CMK (cell line): ENCODE results near the gene ADGB.
"Not testable (repeated sequence)": the region's sequence is repeated elsewhere in the genome, so short reads cannot be mapped to it uniquely, and the experiment has no call there.

Source experiments
- DNase-seq: peaks from one replicate; pipeline ENCODE4 v3.0.0-alpha.2; 2010; ENCODE audit warnings: low read depth

ADGB gene

DNA sequence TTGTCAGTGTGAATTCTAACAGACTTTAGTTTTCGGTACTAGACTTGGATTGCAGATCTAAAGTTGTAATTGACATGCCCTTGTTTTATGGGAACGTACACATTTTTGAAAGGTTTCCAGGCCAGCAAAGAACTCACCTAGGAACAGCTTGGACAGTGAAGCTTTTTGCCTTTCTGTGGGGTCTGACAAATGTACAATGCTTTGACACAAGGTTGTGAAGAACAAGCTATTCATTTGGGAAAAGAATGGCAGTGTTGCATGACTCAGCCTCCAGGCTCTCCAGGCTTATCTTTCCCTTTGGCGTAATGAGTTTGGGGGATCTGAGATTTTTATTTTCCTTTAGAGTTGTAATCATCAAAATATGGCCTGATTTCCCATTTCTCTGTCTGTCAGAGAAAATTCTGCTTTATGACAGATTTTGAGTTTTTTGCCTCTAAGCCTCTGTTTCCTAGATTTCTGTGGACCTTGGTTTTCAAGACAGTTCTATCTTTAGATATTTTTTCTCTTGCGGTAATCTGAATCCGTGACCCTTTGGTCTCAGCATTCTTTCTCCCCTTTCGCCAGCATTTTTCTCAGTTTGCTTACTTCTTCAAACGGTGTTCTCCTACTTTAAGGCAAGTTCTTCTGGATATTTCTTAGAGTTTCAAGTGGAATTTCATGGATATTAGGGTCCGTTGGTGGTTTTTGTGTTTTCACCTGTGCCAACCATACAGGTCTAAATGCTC, 221.0 kb downstream of the ADGB start:
- DNase-seq: no peak

DNA sequence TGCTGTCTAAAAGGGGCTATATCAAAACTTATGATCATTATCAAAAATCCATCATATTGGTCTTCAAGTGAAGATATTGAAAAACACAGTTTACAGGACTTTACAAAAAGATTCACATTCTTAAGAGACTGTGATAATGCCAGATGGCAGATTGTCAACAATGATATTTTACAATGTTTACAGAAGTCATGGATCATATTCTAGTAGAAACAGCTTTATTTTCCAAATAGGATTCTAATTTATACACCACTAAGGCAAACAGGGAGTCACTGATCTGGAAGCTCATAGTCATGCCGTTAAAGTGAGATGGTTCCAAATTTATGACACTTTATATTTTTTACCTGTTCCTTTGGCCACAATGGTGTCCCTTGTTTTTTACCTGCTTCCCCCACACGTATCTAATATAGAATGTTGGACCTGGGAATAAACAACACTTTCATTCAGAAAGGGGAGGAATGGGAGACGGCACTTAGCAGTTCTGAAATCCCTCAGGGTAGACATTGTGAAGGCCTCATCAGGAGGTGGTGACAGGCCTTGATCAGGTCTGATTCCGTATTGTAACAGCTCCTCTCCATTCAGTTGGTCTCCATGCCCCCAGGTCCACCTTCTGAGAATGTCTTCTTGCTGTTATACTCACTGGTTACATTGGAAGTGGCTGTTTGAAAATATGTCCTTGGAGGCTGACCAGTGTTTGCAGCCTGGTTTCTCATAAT, 228.6 kb downstream of the ADGB start:
- no peak for DNase-seq

DNA sequence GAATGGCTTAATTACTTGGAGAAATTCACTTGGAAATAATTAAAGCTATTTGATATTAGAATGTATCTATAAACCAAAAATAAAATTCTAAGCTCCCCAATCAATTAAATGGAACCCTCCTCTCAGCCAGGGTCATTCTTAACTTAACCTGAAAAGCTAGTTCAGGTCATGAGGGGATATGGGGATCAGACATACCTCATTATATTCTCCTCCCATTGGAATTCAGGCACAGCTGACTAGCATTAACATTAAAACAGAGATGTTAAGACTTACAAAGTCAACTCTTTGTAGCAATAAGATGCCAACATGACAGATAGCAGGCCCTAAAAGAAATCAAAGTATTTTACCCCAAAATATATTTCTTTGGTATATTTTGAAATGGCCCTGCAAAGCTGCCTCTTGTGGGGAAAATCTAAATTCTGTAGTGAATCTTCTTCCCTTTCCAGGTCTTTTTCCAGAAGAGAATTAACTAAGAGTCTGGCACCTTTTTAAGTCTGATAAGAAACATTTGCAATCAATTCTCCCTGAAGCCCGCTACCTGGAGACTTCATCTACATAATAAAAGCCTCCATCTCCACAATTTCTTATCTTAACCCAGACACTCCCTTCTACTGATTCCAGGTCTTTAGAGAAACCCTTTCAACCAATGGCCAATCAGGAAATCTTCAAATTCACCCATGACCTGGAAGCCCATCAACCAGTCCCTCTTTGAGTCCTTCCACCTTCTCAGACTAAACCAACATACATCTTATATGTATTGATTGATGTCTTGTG, 231.2 kb downstream of the ADGB start:
- DNase-seq: no peak

DNA sequence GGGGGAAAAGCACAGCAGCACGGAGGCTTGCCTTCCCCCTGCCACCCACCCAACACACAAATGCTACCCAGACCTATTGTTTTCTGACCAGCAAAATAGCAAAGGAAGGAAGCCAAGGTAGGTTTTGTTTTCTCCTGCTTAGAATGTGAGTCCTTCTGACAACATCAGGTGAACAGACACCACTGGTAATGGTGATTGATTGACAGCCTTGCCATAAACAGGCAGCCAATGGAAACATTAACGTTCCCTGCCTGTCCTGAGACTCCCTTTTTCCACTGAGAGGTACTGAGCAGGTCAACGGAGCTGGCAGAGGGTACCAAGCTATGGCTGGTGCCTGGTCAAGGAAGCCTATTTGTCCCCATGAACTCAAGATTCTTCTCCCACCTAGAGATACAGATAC, 234.4 kb downstream of the ADGB start:
- DNase-seq: no peak

DNA sequence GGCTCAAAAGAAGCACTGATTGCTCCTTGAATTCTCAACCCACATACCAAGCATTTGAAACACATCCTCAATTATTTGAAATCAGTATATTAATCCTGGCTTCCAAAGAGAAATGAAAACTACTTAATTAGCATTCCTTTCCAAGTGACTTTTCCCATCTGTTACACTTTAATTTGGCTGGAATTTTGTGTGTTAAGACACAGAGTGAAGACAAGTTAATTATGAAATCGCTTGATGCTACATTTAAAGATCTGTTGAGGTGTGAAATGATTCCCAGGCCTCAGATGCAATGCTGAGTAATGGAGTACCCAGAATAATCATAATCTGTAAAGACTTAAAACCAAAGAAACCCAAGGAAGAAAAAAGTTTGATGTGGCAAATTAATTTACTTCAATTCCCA, 241.4 kb downstream of the ADGB start:
- no peak for DNase-seq

DNA sequence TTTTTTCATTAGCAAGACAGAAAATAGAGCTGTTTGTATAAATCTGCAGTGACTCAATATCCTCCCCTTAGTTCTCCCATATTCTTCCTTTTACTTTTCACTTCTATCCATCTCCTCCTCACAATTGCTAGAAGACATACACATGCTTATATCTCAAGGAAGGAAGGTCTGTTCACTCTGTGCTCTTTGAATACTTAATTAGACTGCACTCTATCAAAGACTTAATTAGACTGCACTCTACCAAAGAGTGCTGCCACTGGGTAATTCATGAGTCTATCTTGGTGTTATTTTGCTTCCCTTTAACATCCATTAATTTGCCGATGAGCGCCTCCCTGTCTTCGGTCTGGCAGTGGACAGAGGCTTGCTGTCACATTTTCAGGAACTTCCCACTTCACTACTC, 241.9 kb downstream of the ADGB start:
- DNase-seq: no peak

DNA sequence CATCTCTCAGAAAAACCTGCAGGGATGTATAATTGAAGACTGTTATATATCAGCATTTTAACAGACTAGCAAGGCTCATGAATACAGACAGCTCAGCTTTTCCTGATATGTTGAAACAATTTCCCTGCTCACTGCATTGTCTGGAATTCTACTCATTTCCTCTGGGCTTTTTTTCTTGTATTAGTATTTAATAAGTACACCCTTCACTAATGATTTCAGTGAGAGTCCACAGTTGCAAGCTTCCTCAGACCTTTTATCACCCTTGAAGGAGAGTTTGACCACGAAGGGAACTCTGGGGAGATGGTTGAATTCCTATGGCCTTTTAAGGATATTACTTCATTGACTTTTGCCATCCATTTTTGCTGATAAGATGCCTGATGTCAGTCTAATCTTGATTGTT, 248.7 kb downstream of the ADGB start:
- no peak for DNase-seq

DNA sequence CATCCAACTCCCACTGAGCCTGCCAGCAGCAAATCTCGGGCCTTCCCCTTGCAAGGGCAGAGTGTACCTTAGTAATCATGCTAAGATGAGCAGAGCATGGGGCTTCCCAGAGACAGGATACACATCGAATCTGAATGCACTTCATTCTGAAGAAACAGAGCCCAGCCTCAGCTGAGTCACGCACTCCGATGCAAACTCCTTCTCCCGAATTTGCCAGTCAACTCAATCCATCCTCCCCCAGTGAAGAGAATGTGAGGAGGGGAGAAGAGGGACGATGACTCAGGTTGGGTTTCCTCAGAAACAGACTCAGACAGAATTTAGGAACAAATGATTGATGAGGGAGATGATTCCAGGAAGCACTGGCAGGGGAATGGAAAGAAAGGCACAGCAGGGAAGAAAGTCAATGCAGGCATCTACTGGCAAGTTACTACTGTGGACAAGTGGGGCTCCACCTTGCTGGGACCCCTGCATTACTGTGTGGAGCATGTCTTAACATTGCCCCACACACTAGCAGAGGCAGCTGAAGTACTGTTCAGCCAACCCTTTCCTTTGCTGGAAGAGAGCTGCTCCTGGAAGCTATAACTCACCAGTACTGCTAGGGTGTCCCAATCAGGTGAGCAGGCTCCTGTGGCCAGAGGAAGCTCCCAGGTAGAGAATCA, 251.6 kb downstream of the ADGB start:
- DNase-seq: no peak

DNA sequence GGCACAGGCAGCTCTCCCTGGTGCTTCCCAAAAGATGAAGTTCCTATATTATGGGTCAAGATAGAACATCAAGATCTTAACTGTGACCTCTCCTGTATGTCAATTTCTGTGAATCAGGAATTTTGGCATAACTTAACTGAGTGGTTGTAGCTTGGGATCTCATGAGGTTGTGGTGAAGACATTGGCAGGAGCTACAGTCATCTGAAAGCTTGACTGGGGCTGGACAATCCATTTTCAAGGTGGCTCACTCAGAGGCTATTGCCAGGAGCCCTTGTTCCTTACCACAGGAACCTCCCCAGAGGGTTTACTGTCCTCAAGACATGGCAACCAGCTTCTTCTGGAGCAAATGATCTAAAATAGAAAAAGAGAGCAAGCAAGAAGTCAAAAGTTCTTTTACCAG, 252.2 kb downstream of the ADGB start:
- no peak for DNase-seq

DNA sequence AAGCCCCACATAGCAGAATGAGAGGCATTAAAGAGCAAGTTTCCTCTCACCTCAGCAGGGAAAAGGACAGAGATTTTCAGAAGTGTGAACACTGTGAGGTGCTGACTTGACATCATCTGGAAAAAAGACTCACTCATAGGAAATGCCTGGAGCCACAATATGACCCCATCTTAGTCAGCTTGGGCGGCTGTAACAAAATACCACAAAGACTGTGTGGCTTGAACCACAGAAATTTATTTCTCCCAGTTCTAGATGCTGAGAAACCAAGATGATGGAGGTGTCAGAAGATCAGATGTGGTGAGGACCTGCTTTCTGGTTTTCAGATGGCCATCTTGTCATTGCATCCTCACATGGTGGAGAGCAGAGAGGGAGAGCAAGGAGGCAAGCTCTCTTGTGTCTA, 253.1 kb downstream of the ADGB start:
- DNase-seq: no peak

DNA sequence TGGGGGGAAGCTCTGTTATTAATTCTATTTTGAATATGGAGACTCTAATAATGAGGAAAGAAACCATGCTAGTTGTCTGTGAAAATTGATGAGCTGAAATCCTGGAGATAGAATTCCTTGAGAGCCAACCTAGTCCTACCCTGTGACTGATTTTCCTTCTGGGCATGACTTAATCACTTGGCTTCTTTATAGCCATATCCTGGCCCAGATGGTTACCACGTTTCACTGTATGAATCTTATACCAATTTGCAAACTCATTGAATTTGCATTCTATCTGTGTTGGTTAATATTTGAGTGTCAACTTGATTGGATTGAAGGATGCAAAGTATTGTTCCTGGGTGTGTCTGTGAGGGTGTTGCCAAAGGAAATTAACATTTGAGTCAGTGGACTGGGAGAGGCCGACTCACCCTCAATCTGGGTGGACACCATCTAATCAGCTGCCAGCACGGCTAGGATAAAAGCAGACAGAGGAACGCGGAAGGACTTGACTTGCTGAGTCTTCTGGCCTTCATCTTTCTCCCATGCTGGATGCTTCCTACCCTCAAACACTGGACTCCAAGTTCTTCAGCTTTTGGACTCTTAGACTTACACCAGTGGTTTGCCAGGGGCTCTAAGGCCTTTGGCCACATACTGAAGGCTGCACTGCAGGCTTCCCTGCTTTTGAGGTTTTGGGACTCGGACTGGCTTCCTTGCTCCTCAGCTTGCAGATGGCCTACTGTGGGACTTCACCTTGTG, 255.9 kb downstream of the ADGB start:
- DNase-seq: not testable (repeated sequence)

DNA sequence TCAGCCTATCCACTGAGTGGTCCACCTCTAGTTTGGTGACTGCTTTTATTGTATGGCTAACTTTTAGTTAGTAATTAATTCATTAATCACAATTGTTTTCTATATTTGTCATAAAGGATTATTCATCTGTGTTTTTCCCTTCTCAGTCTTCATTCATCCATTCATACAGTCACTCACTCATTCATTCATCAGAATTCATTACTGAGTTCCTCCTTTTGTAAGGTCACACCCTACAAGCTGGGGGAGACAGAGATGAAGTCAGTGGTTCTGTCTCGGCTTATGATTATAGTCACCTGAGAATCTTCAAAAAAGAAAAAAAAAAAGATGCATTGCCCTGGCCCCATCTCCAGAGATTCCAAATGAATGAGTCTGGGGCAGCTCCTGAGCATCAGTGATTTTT, 257.1 kb downstream of the ADGB start:
- no peak for DNase-seq

DNA sequence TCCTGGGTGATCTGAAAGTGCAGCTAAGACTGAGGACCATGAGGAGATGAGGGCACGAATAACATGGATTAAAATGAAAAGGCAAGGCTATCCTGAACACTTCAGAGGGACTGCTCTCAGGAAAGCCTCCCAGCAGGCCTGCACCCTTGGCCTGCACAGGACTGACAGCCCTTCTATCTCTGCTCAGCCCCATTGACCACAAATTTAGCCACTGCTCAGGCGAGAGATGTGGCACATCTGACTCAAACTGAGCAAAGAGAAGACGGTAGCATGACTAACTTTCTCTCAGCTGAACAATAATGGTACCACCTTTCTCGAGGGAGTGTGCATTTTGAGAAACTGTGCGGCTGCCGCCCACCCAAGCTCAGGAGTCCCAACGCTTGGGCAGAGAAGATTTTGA, 257.5 kb downstream of the ADGB start:
- no peak for DNase-seq

DNA sequence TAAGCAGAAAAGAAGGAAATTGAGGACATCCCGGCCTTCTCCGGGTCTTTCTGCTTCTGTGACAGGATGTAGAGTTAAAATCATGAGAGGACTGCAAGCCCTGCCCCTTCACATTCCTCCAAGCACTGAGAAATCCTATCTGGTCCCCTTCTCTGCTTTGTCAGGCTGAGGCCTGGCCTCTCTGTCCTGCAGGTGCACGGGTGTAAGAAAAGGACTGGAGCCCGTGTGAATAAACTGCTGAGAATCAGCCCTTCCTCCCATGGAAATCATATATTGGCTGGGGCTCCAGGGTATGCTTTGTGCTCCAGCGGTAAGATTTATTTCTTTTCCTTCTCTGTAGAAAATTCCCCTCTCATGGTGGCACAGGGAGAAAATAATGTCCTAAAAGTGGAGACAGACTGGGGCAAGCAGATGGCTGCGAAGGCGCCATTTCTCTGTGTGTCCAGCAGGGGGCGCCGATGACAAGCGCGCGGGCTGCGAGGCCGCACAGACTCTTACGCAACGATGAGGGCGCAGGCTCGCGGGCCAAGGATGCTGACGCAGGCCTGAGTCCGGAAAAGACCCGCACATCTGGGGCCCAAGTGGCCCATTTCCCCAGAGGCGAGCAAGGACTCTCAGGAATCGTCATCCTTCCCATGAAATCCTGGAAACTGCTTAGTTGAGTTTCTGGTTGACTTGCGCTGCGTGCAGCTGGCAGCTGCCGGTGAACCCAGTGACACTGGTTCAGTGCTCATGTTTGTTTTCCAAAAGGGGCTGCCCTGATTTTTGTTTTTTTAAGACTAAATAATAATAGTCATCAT, 258.6 kb downstream of the ADGB start:
- peak; percentile 68 for DNase-seq

DNA sequence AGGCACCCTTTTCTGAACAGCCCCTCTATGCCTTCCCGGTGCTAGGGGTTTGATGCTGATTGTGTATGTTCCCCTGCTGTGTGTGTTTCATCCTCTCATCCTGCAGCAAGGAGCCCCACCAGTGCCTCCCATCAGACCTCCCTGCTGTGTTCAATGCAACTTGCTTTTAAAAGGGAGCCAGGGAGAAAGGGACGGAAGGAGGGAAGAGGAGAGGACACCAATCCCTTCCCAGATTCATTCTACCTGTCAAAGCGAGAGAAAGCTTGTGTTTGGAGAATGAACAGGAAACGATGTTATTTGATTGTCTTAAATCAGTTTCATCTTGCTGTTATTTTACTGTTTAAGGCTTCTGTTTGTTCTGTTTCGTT, 259.2 kb downstream of the ADGB start:
- no peak for DNase-seq

DNA sequence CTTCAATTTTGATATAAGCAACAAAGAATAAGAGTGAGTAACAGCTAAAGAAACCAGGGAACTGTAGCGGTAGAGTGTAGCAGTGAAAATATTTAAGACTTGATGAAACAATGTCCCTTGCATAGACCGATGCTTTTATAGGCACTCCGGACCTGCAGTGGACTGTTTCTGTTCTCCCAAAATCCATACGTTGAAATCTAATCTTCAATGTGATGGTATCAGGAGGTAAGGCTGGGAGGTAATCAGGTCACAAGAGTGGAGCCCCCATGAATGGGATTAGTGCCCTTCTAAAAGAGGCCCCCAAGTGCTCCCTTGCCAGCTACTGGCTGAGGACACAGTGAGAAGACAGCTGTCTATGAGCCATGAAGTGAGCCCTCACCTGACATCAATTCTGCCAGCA, 260.4 kb downstream of the ADGB start:
- DNase-seq: no peak

DNA sequence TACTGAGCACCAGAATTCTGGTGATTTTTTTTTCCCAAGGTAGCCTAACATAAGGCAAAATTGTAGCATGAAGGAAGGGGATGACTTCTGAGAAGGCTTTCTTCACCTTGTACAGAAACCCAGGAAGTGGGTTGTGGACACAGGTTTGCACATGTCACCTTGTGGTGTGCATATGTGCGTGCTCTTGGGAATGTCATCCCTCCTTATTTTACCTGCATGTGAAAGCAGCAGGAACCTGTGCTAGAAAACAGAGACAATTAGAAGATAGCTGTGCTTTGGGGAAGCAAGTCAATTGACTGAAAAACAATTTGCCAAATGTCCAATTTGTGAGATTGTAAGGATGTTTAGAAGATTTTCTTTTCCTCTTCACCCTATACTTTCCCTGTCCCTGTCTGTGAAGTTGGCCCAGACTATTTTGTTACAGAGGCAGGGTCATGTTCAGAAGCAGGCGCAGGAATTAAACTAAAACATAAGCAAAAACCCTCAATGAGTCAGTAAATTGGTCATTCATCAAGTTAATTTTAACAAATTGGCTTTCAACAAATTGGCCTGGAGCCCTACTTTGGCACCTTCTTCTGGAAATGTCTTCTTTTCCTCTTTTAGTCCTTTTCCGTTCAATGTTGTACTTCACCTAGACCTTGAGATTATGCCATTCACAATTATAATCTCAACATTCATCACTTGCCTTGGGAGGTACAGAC, 261.2 kb downstream of the ADGB start:
- DNase-seq: no peak

DNA sequence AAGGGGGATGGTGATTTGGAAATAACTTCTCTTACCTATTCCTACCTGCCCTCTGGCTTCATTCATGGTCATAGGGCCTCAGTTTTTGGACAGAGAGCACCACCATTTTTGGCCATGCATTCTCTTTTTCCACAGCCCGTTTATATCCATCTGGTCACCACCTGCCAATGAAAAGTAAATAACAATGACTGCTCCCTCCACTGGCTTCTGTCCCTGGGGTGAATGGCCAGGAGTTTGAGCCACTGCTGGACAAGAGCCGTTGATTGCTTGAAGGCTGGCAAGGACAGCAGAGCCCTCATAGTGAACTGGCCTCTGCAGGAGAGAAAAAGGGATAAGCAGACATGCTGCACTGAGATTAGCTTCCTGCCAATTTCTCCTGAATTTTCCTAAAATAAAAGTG, 261.8 kb downstream of the ADGB start:
- no peak for DNase-seq

DNA sequence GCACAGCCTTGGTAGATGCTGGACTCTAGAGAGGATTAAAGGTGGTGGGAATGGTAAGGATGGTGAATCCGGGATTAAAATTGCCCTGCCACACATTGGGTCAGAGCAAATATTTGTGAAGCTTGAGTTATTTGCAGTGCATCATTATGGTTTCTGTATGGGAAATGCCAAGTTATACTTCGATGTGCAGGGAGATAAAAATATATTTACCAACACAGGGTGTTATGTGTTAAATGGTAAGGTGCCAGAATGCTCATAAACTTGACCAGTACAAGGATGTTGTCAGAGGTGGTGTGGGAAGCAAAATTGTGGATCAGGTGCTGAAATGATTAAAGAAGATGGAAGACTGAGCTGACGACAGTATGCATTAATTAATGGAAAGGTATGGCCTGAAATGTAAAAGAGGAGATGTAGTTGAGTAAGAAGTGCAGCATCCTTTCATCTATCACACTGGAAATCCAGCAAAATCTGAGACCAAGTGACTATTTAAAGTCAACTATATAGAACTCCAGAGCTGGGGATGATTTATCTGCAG, 262.3 kb downstream of the ADGB start:
- DNase-seq: no peak

DNA sequence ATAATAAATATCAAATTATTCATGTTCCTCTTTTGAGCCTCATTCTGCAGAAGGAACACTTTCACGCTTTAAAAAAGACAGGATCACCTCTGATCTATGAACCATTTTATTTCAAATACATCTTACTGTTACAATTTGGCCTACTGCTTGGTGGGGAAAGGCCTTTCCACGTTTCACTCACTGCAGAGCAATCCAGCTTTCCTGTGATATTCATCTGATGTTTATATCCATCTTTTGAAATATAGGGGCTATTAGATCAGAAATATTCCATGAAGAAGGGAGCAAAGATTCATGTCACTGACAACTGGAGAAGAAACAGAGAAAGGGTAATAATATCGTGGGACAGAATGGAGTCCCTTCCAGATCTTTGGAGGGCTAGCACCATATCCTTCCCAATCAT, 262.9 kb downstream of the ADGB start:
- no peak for DNase-seq
